ENCODE measurements around the gene ZSCAN5C.

ZSCAN5C gene

DNA sequence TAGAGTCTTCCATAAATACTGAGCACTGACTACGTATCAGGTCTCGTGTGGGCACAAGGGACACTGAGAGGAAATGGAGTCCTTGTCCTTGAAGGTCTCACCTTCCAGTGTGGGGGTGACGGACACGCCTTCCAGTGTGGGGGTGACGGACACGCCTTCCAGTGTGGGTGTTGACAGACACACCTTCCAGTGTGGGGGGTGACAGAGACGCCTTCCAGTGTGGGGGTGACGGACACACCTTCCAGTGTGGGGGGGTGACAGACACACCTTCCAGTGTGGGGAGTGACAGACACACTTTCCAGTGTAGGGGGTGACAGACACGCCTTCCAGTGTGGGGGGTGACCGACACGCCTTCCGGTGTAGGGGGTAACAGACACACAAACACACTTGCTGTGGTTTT lies 56.2 kb downstream of the ZSCAN5C start:
- TF ChIP-seq ZFX (IDR thresholded peaks at IDR 0.05; ENCODE audit: borderline replicate concordance): no peak
- TF ChIP-seq CTCF (IDR thresholded peaks at IDR 0.05): no peak

More for the DNA sequence above, 56.2 kb downstream of the ZSCAN5C start:
- H3K27ac ChIP-seq: no peak overlapping the region
